ENCODE measurements around the gene SH3RF3.

SH3RF3 gene

DNA sequence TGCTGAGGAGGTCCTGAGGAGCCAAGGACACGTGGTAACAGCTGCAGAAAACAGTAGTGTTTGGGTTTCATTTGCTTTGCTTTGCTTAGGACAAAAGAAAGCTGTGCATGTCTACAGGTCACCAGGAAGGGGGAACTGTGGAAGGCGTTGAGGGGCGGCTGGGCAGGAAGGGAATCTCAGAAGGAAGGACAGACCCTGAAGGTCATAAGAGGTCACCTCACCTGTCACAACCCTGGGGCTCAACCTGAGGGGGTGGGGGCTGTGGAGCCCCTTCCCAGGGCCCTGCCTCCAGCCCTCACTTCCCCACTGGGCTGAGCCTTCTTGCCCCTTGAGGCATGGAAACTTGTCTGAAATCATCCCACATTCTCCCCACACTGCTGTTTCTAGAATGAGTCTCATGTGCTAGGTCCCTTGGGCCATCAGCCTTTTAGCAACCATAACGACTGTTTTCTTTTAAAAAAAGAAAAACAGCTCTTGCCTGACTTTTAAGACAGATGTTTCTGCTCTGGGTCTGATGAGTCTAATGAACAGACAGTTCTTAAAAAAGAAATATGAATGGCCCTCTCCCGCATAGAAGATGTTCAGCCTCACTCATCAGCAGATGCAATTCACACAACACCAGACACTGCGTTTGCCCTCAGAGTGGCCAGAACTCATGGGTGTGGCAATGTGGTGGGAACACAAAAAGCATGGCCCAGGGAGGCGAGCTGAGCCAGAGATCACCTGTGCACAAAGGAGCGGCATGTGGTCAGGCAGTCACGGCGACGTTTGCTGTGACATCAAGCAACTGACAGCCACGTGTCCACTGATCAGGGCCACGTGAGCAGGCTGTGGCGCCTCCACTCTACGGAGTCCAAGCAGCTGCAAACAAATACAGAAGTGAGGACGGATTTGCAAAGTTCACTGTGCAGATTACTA, 400.8 kb downstream of the SH3RF3 start:
- Histone ChIP-seq H3K9me3 (replicated peaks in 1 of 2; ENCODE audit: control insufficient read depth in 2 of 2, insufficient read depth in 1 of 2, low read depth in 1 of 2, low read length in 2 of 2) (no peaks in the 10 kb centered on the region), H4K8ac (ENCODE audit: low read depth, low read length) (no peak overlapping the region), H2BK120ac (ENCODE audit: low read depth, low read length) (no peak overlapping the region), H3K79me1 (ENCODE audit: low read depth, low read length) (peaks cover 2% of the 10 kb centered on the region), H3K4ac (ENCODE audit: low read length) (no peak overlapping the region), H3K9ac (ENCODE audit: low read depth, low read length, poor library complexity) (no peak overlapping the region), H2BK15ac (ENCODE audit: low read length) (no peak overlapping the region), H3K14ac (ENCODE audit: low read length) (no peak overlapping the region), H2AFZ (ENCODE audit: low read length) (no peak overlapping the region), H3K4me1 (ENCODE audit: control insufficient read depth in 2 of 2, insufficient read depth in 1 of 2, low read depth in 1 of 2, low read length in 2 of 2) (peaks cover 0 to 5% of the 10 kb centered on the region in 2 donors), H3K27me3 (ENCODE audit: control insufficient read depth in 3 of 3, insufficient read depth in 3 of 3, low read depth in 1 of 3, low read length in 3 of 3) (peaks cover 0 to 2% (median 0%) of the 10 kb centered on the region in 3 experiments), H4K91ac (ENCODE audit: low read depth, low read length, poor library complexity) (no peak overlapping the region), H2AK5ac (ENCODE audit: low read depth, low read length) (no peak overlapping the region), H3K4me3 (ENCODE audit: low read length in 2 of 2) (peak overlapping the region in 1 of 2 donors; percentile 10), H3K27ac (replicated peaks; ENCODE audit: low read length) (no peak overlapping the region), H3K23ac (ENCODE audit: low read depth, low read length, poor library complexity) (no peak overlapping the region), H3K18ac (ENCODE audit: low read length) (no peak overlapping the region), H3K4me2 (ENCODE audit: insufficient read depth, low read length, poor library complexity, severe bottlenecking) (no peak overlapping the region), H2BK5ac (ENCODE audit: low read length) (no peak overlapping the region), H2BK12ac (ENCODE audit: low read length) (no peak overlapping the region), H3K36me3 (replicated peaks in 1 of 2; ENCODE audit: control insufficient read depth in 2 of 2, insufficient read depth in 2 of 2, low read length in 2 of 2) (no peaks in the 10 kb centered on the region)
- WGBS, 2 donors (ENCODE audit: extremely low coverage in 2 of 2, insufficient read length in 2 of 2, insufficient replicate concordance in 1 of 2): no CpG with 5 or more reads among the region's 16 CpGs
- no peak for DNase-seq (ENCODE audit: low spot score)

DNA sequence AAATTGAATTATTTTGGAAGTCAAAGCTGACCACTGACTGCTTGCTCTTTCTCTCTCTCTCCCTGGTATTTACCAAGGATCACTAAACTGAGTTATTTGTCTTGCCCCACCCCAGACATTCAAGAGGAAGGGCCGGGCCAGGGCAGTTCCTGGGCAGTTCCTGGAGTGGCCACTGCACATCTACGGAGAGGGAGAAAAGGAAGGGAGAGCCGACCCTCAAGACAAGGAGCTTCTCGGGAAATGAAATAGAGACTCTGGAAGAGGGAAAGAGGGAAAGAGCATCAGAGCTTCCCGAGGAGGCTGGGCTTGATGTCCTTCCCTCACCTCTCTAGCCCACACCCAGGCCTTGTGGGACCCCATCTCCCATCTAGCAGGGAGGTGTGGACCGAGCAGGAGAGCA, 401.7 kb downstream of the SH3RF3 start:
- Histone ChIP-seq H2BK15ac (ENCODE audit: low read length) (no peak overlapping the region), H2BK12ac (ENCODE audit: low read length) (no peak overlapping the region), H3K79me1 (ENCODE audit: low read depth, low read length) (peaks cover 2% of the 10 kb centered on the region), H3K9ac (ENCODE audit: low read depth, low read length, poor library complexity) (no peak overlapping the region), H3K4me2 (ENCODE audit: insufficient read depth, low read length, poor library complexity, severe bottlenecking) (no peak overlapping the region), H4K8ac (ENCODE audit: low read depth, low read length) (no peak overlapping the region), H2BK5ac (ENCODE audit: low read length) (no peak overlapping the region), H3K36me3 (replicated peaks in 1 of 2; ENCODE audit: control insufficient read depth in 2 of 2, insufficient read depth in 2 of 2, low read length in 2 of 2) (no peaks in the 10 kb centered on the region), H2BK120ac (ENCODE audit: low read depth, low read length) (no peak overlapping the region), H3K4ac (ENCODE audit: low read length) (no peak overlapping the region), H2AK5ac (ENCODE audit: low read depth, low read length) (no peak overlapping the region), H2AFZ (ENCODE audit: low read length) (no peak overlapping the region), H3K27me3 (ENCODE audit: control insufficient read depth in 3 of 3, insufficient read depth in 3 of 3, low read depth in 1 of 3, low read length in 3 of 3) (peaks cover 0 to 2% (median 0%) of the 10 kb centered on the region in 3 experiments), H3K4me1 (ENCODE audit: control insufficient read depth in 2 of 2, insufficient read depth in 1 of 2, low read depth in 1 of 2, low read length in 2 of 2) (peaks cover 0 to 5% of the 10 kb centered on the region in 2 donors), H3K18ac (ENCODE audit: low read length) (no peak overlapping the region), H3K14ac (ENCODE audit: low read length) (no peak overlapping the region), H4K91ac (ENCODE audit: low read depth, low read length, poor library complexity) (no peak overlapping the region), H3K9me3 (replicated peaks in 1 of 2; ENCODE audit: control insufficient read depth in 2 of 2, insufficient read depth in 1 of 2, low read depth in 1 of 2, low read length in 2 of 2) (peaks cover 0 to 2% of the 10 kb centered on the region in 2 donors), H3K4me3 (ENCODE audit: low read length in 2 of 2) (no peak overlapping the region), H3K27ac (replicated peaks; ENCODE audit: low read length) (no peak overlapping the region), H3K23ac (ENCODE audit: low read depth, low read length, poor library complexity) (no peak overlapping the region)
- no peak for DNase-seq (ENCODE audit: low spot score)
- WGBS, 2 donors (ENCODE audit: extremely low coverage in 2 of 2, insufficient read length in 2 of 2, insufficient replicate concordance in 1 of 2): no CpG with 5 or more reads among the region's 6 CpGs

- H3K27me3 ChIP-seq (ENCODE audit: control insufficient read depth in 3 of 3, insufficient read depth in 3 of 3, low read depth in 1 of 3, low read length in 3 of 3): peaks cover 0 to 2% (median 0%) of the 10 kb centered on the region in 3 experiments
- no peak for DNase-seq (ENCODE audit: low spot score)
- H3K4me2 ChIP-seq (ENCODE audit: insufficient read depth, low read length, poor library complexity, severe bottlenecking): no peak overlapping the region
- no peak overlapping the region for H3K27ac ChIP-seq (replicated peaks; ENCODE audit: low read length)
- no CpG with 5 or more reads among the region's 5 CpGs for WGBS, 2 donors (ENCODE audit: extremely low coverage in 2 of 2, insufficient read length in 2 of 2, insufficient replicate concordance in 1 of 2)
- H4K8ac ChIP-seq (ENCODE audit: low read depth, low read length): no peak overlapping the region
- H2AK5ac ChIP-seq (ENCODE audit: low read depth, low read length): no peak overlapping the region
- peaks cover 2% of the 10 kb centered on the region for H3K79me1 ChIP-seq (ENCODE audit: low read depth, low read length)
- no peak overlapping the region for H3K4ac ChIP-seq (ENCODE audit: low read length)
- H3K9me3 ChIP-seq (replicated peaks in 1 of 2; ENCODE audit: control insufficient read depth in 2 of 2, insufficient read depth in 1 of 2, low read depth in 1 of 2, low read length in 2 of 2): peaks cover 1 to 2% of the 10 kb centered on the region in 2 donors
- H3K9ac ChIP-seq (ENCODE audit: low read depth, low read length, poor library complexity): no peak overlapping the region
- H3K18ac ChIP-seq (ENCODE audit: low read length): no peak overlapping the region
- H4K91ac ChIP-seq (ENCODE audit: low read depth, low read length, poor library complexity): no peak overlapping the region
- H2BK5ac ChIP-seq (ENCODE audit: low read length): no peak overlapping the region
- no peak overlapping the region for H3K4me3 ChIP-seq (ENCODE audit: low read length in 2 of 2)
- H2BK120ac ChIP-seq (ENCODE audit: low read depth, low read length): no peak overlapping the region
- H3K23ac ChIP-seq (ENCODE audit: low read depth, low read length, poor library complexity): no peak overlapping the region
- no peak overlapping the region for H2BK15ac ChIP-seq (ENCODE audit: low read length)
- H2BK12ac ChIP-seq (ENCODE audit: low read length): no peak overlapping the region
- no peaks in the 10 kb centered on the region for H3K36me3 ChIP-seq (replicated peaks in 1 of 2; ENCODE audit: control insufficient read depth in 2 of 2, insufficient read depth in 2 of 2, low read length in 2 of 2)
- no peak overlapping the region for H2AFZ ChIP-seq (ENCODE audit: low read length)
- peaks cover 0 to 5% of the 10 kb centered on the region in 2 donors for H3K4me1 ChIP-seq (ENCODE audit: control insufficient read depth in 2 of 2, insufficient read depth in 1 of 2, low read depth in 1 of 2, low read length in 2 of 2)
- no peak overlapping the region for H3K14ac ChIP-seq (ENCODE audit: low read length)
Measured at GRCh38 chr2:109531221-109531620, 402.2 kb downstream of the SH3RF3 start.

- no peak overlapping the region for H3K14ac ChIP-seq (ENCODE audit: low read length)
- no peaks in the 10 kb centered on the region for H3K36me3 ChIP-seq (replicated peaks in 1 of 2; ENCODE audit: control insufficient read depth in 2 of 2, insufficient read depth in 2 of 2, low read length in 2 of 2)
- no peak overlapping the region for H3K27ac ChIP-seq (replicated peaks; ENCODE audit: low read length)
- H2BK15ac ChIP-seq (ENCODE audit: low read length): no peak overlapping the region
- peaks cover 2 to 3% of the 10 kb centered on the region in 2 donors for H3K9me3 ChIP-seq (replicated peaks in 1 of 2; ENCODE audit: control insufficient read depth in 2 of 2, insufficient read depth in 1 of 2, low read depth in 1 of 2, low read length in 2 of 2)
- H3K4me1 ChIP-seq (ENCODE audit: control insufficient read depth in 2 of 2, insufficient read depth in 1 of 2, low read depth in 1 of 2, low read length in 2 of 2): peaks cover 0 to 5% of the 10 kb centered on the region in 2 donors
- no peak overlapping the region for H4K91ac ChIP-seq (ENCODE audit: low read depth, low read length, poor library complexity)
- no peak overlapping the region for H4K8ac ChIP-seq (ENCODE audit: low read depth, low read length)
- peaks cover 2% of the 10 kb centered on the region for H3K79me1 ChIP-seq (ENCODE audit: low read depth, low read length)
- no peak overlapping the region for H2BK120ac ChIP-seq (ENCODE audit: low read depth, low read length)
- no peak overlapping the region for H2BK12ac ChIP-seq (ENCODE audit: low read length)
- no peak for DNase-seq (ENCODE audit: low spot score)
- no peak overlapping the region for H2BK5ac ChIP-seq (ENCODE audit: low read length)
- no peak overlapping the region for H3K4me3 ChIP-seq (ENCODE audit: low read length in 2 of 2)
- WGBS, 2 donors (ENCODE audit: extremely low coverage in 2 of 2, insufficient read length in 2 of 2, insufficient replicate concordance in 1 of 2): no CpG with 5 or more reads among the region's 10 CpGs
- H3K18ac ChIP-seq (ENCODE audit: low read length): no peak overlapping the region
- H2AFZ ChIP-seq (ENCODE audit: low read length): no peak overlapping the region
- no peak overlapping the region for H2AK5ac ChIP-seq (ENCODE audit: low read depth, low read length)
- H3K27me3 ChIP-seq (ENCODE audit: control insufficient read depth in 3 of 3, insufficient read depth in 3 of 3, low read depth in 1 of 3, low read length in 3 of 3): no peaks in the 10 kb centered on the region
- no peak overlapping the region for H3K4me2 ChIP-seq (ENCODE audit: insufficient read depth, low read length, poor library complexity, severe bottlenecking)
- no peak overlapping the region for H3K9ac ChIP-seq (ENCODE audit: low read depth, low read length, poor library complexity)
- no peak overlapping the region for H3K23ac ChIP-seq (ENCODE audit: low read depth, low read length, poor library complexity)
- H3K4ac ChIP-seq (ENCODE audit: low read length): no peak overlapping the region
Measured at GRCh38 chr2:109531896-109532727, 403.1 kb downstream of the SH3RF3 start.
